H1 (cell line): ENCODE data around the gene AFF2.

Source experiments
- CEBPB ChIP-seq: IDR thresholded peaks from 2 replicates; pipeline ENCODE4 v1.6.1; 2012; ENCODE audit warnings: low read depth, low read length
- CHD2 ChIP-seq: IDR thresholded peaks from 2 replicates; pipeline ENCODE4 v1.6.1; 2012; ENCODE audit warnings: low read length, improper control_type of control experiment
- EGR1 ChIP-seq: IDR thresholded peaks from 2 replicates; pipeline ENCODE4 v1.6.1; 2011; ENCODE audit warnings: low read depth, low read length, borderline replicate concordance
- EZH2 ChIP-seq: fragments of 200-600 bp; sonication (generic); IDR thresholded peaks from 2 replicates; pipeline ENCODE4 v1.7.1; 2012; ENCODE audit warnings: low read depth, mild to moderate bottlenecking, moderate library complexity, low read length, inconsistent platforms; ENCODE audit not compliant: severe bottlenecking
- GABPA ChIP-seq: IDR thresholded peaks from 2 replicates; pipeline ENCODE4 v1.6.1; 2011; ENCODE audit warnings: mild to moderate bottlenecking, low read length, moderate library complexity, borderline replicate concordance; ENCODE audit not compliant: insufficient read depth
- POLR2A ChIP-seq, 2 experiments: IDR thresholded peaks; 1 replicate in 1 of 2; 2 replicates in 1 of 2; pipeline ENCODE4 v1.6.1; 2011; ENCODE audit warnings: low read depth in 2 of 2, low read length in 2 of 2, mild to moderate bottlenecking in 2 of 2; ENCODE audit errors: control extremely low read depth in 1 of 2
- POU5F1 ChIP-seq: IDR thresholded peaks from 2 replicates; pipeline ENCODE4 v1.6.1; 2011; ENCODE audit warnings: low read depth, mild to moderate bottlenecking, low read length, moderate library complexity
- RBBP5 ChIP-seq: IDR thresholded peaks from 2 replicates; pipeline ENCODE4 v1.7.1; 2012; ENCODE audit warnings: low read depth, mild to moderate bottlenecking, inconsistent platforms, low read length, moderate library complexity, borderline replicate concordance
- RFX5 ChIP-seq: IDR thresholded peaks from 2 replicates; pipeline ENCODE4 v1.6.1; 2011; ENCODE audit warnings: low read depth, low read length, improper control_type of control experiment, borderline replicate concordance
- TEAD4 ChIP-seq: IDR thresholded peaks from 2 replicates; pipeline ENCODE4 v1.6.1; 2012; ENCODE audit warnings: low read depth, low read length, inconsistent platforms, mixed read lengths
- YY1 ChIP-seq: IDR thresholded peaks from 2 replicates; pipeline ENCODE4 v1.6.1; 2011; ENCODE audit warnings: low read depth, mild to moderate bottlenecking, low read length
- TF ChIP-seq, protein P1 (sequence below), 3 experiments: IDR thresholded peaks; 1 replicate in 2 of 3; 2 replicates in 1 of 3; pipeline versions ENCODE4 v1.5.1 to v1.6.1; 2011; ENCODE audit warnings: low read length in 3 of 3, mild to moderate bottlenecking in 3 of 3, inconsistent platforms in 2 of 3, low read depth in 1 of 3, moderate library complexity in 1 of 3; ENCODE audit not compliant: insufficient read depth in 1 of 3; ENCODE audit errors: control extremely low read depth in 1 of 3

DNA sequence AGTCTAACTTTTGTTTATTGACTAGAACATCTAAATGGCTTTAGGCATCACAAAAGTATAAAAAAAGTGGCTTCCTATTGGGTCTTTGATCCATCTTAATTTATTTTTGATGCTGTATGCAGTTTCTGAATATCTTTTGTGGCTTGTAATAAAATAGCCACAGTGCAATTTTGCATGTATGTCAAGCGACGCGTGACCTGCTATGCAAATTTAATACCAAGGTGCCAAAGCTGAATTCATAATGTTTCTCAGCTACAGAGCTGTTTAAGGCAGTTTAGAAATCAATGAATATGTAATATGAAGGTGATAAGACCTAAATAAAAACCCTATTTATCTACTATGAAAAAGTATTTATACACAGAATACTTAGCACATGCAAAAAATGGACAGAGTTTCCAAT is 197.8 kb downstream of the AFF2 start:
- TF ChIP-seq GABPA = no peak
- TF ChIP-seq, protein P1, sequence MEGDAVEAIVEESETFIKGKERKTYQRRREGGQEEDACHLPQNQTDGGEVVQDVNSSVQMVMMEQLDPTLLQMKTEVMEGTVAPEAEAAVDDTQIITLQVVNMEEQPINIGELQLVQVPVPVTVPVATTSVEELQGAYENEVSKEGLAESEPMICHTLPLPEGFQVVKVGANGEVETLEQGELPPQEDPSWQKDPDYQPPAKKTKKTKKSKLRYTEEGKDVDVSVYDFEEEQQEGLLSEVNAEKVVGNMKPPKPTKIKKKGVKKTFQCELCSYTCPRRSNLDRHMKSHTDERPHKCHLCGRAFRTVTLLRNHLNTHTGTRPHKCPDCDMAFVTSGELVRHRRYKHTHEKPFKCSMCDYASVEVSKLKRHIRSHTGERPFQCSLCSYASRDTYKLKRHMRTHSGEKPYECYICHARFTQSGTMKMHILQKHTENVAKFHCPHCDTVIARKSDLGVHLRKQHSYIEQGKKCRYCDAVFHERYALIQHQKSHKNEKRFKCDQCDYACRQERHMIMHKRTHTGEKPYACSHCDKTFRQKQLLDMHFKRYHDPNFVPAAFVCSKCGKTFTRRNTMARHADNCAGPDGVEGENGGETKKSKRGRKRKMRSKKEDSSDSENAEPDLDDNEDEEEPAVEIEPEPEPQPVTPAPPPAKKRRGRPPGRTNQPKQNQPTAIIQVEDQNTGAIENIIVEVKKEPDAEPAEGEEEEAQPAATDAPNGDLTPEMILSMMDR (IDR thresholded peaks at IDR 0.05; ENCODE audit: control extremely low read depth in 1 of 3, insufficient read depth in 1 of 3, low read depth in 1 of 3, low read length in 3 of 3) = no peak
- TF ChIP-seq RBBP5 = no peak
- no peak for TF ChIP-seq POLR2A (IDR thresholded peaks at IDR 0.05; ENCODE audit: control extremely low read depth in 1 of 2, low read depth in 2 of 2, low read length in 2 of 2)
- TF ChIP-seq TEAD4 = no peak
- TF ChIP-seq POU5F1 = no peak
- no peak for TF ChIP-seq YY1
- TF ChIP-seq CEBPB = no peak
- TF ChIP-seq EZH2 = no peak
- TF ChIP-seq CHD2 = no peak
- no peak for TF ChIP-seq RFX5
- TF ChIP-seq EGR1 = no peak
